H9 (cell line): Measurements from ENCODE around the gene WDR4. TPM values are rescaled to one million over a fixed set of nuclear protein-coding genes. Genes with fewer than 3 reads are reported as not detected.

Experiments
- DNase-seq: peaks from one replicate; pipeline ENCODE4 v3.0.0-alpha.2; 2017
- H2AFZ ChIP-seq: one replicate; pipeline ENCODE4 v1.6.1; 2013; ENCODE audit warnings: mild to moderate bottlenecking, low read length, control low read depth, moderate library complexity
- H2AK5ac ChIP-seq: 2 replicates; pipeline ENCODE4 v1.6.1; 2013; ENCODE audit warnings: low read length, control low read depth, mixed read lengths; ENCODE audit not compliant: insufficient read length
- H2BK120ac ChIP-seq: one replicate; pipeline ENCODE4 v1.6.1; 2013; ENCODE audit warnings: low read depth, mild to moderate bottlenecking, low read length, control low read depth, inconsistent platforms; ENCODE audit not compliant: poor library complexity, severe bottlenecking
- H2BK12ac ChIP-seq: 2 replicates; pipeline ENCODE4 v1.6.1; 2013; ENCODE audit warnings: low read length, control low read depth, mixed read lengths, low read depth; ENCODE audit not compliant: insufficient read length
- H2BK15ac ChIP-seq: 2 replicates; pipeline ENCODE4 v1.6.1; 2013; ENCODE audit warnings: low read depth, low read length, control low read depth
- H2BK20ac ChIP-seq: one replicate; pipeline ENCODE4 v1.6.1; 2013; ENCODE audit warnings: low read depth, mild to moderate bottlenecking, low read length, control low read depth, inconsistent platforms; ENCODE audit not compliant: poor library complexity, severe bottlenecking
- H2BK5ac ChIP-seq: 2 replicates; pipeline ENCODE4 v1.6.1; 2013; ENCODE audit warnings: low read length, control low read depth, mixed read lengths; ENCODE audit not compliant: insufficient read length
- H3K14ac ChIP-seq: 2 replicates; pipeline ENCODE4 v1.6.1; 2013; ENCODE audit warnings: low read length, control low read depth; ENCODE audit not compliant: insufficient read depth
- H3K18ac ChIP-seq: 2 replicates; pipeline ENCODE4 v1.6.1; 2013; ENCODE audit warnings: low read depth, mild to moderate bottlenecking, mixed read lengths, low read length, control low read depth; ENCODE audit not compliant: insufficient read length
- H3K23ac ChIP-seq: 2 replicates; pipeline ENCODE4 v1.6.1; 2013; ENCODE audit warnings: low read length, control low read depth, mixed read lengths, low read depth; ENCODE audit not compliant: insufficient read length
- H3K23me2 ChIP-seq: 2 replicates; pipeline ENCODE4 v1.6.1; 2013; ENCODE audit warnings: low read depth, mild to moderate bottlenecking, mixed read lengths, low read length, control low read depth; ENCODE audit not compliant: insufficient read length, poor library complexity, severe bottlenecking
- H3K27ac ChIP-seq: 2 replicates; pipeline ENCODE4 v1.5.1; 2013; ENCODE audit warnings: low read length, control low read depth, mixed read lengths, low read depth; ENCODE audit not compliant: insufficient read length
- H3K27me3 ChIP-seq: 2 replicates; pipeline ENCODE4 v1.6.1; 2013; ENCODE audit warnings: low read length, control low read depth, inconsistent platforms; ENCODE audit not compliant: insufficient read depth
- H3K4ac ChIP-seq: 2 replicates; pipeline ENCODE4 v1.6.1; 2013; ENCODE audit warnings: low read depth, mild to moderate bottlenecking, control low read depth, inconsistent platforms, low read length, moderate library complexity
- H3K4me1 ChIP-seq: 2 replicates; pipeline ENCODE4 v1.6.1; 2013; ENCODE audit warnings: low read length, control low read depth, inconsistent platforms; ENCODE audit not compliant: insufficient read depth
- H3K4me2 ChIP-seq: 2 replicates; pipeline ENCODE4 v1.6.1; 2013; ENCODE audit warnings: low read length, control low read depth, mixed read lengths; ENCODE audit not compliant: insufficient read length, insufficient read depth
- H3K56ac ChIP-seq: 2 replicates; pipeline ENCODE4 v1.6.1; 2013; ENCODE audit warnings: low read depth, mild to moderate bottlenecking, mixed read lengths, low read length, control low read depth; ENCODE audit not compliant: insufficient read length
- H3K79me1 ChIP-seq: 2 replicates; pipeline ENCODE4 v1.6.1; 2013; ENCODE audit warnings: low read depth, mild to moderate bottlenecking, moderate library complexity, low read length, control low read depth, inconsistent platforms; ENCODE audit not compliant: insufficient read depth, poor library complexity, severe bottlenecking
- H3K79me2 ChIP-seq: 2 replicates; pipeline ENCODE4 v1.6.1; 2013; ENCODE audit warnings: low read length, control low read depth, inconsistent platforms; ENCODE audit not compliant: insufficient read depth
- H3K9ac ChIP-seq: 2 replicates; pipeline ENCODE4 v1.6.1; 2013; ENCODE audit warnings: low read length, control low read depth, mixed read lengths; ENCODE audit not compliant: insufficient read length; ENCODE audit errors: extremely low read depth
- H3K9me3 ChIP-seq: one replicate; pipeline ENCODE4 v1.6.1; 2013; ENCODE audit warnings: low read depth, low read length, inconsistent platforms; ENCODE audit not compliant: control insufficient read depth
- H3T11ph ChIP-seq: one replicate; pipeline ENCODE4 v1.6.1; 2013; ENCODE audit warnings: mild to moderate bottlenecking, low read length, control low read depth, inconsistent platforms
- H4K20me1 ChIP-seq: one replicate; pipeline ENCODE4 v1.6.1; 2013; ENCODE audit not compliant: control insufficient read depth, insufficient read length, insufficient read depth
- H4K5ac ChIP-seq: 2 replicates; pipeline ENCODE4 v1.6.1; 2013; ENCODE audit warnings: low read depth, mild to moderate bottlenecking, mixed read lengths, low read length, control low read depth; ENCODE audit not compliant: insufficient read length
- H4K8ac ChIP-seq: replicated peaks from 2 replicates; pipeline ENCODE4 v1.6.1; 2013; ENCODE audit warnings: low read length, control low read depth, mixed read lengths, low read depth; ENCODE audit not compliant: insufficient read length
- H4K91ac ChIP-seq: 2 replicates; pipeline ENCODE4 v1.6.1; 2013; ENCODE audit warnings: low read depth, mild to moderate bottlenecking, moderate library complexity, mixed read lengths, low read length, control low read depth; ENCODE audit not compliant: insufficient read length
- H3K27ac Mint-ChIP-seq, 3 experiments: 2 replicates in 2 of 3; 3 replicates in 1 of 3; pipeline ENCODE4 v1.8.0; 2020 to 2021; ENCODE audit warnings: mixed read lengths in 3 of 3, mild to moderate bottlenecking in 1 of 3, moderate library complexity in 1 of 3
- H3K27me3 Mint-ChIP-seq: 2 replicates; pipeline ENCODE4 v1.8.0; 2021; ENCODE audit warnings: low read depth, mild to moderate bottlenecking, moderate library complexity, mixed read lengths
- H3K36me3 Mint-ChIP-seq, 3 experiments: 2 replicates in 2 of 3; 3 replicates in 1 of 3; pipeline ENCODE4 v1.8.0; 2020 to 2021; ENCODE audit warnings: low read depth in 3 of 3, mixed read lengths in 3 of 3; ENCODE audit not compliant: insufficient read depth in 1 of 3
- H3K4me1 Mint-ChIP-seq, 2 experiments: 2 replicates each; pipeline ENCODE4 v1.8.0; 2020; ENCODE audit warnings: mixed read lengths in 2 of 2
- H3K4me3 Mint-ChIP-seq, 2 experiments: 2 replicates in 1 of 2; 3 replicates in 1 of 2; pipeline ENCODE4 v1.8.0; 2020 to 2021; ENCODE audit warnings: mild to moderate bottlenecking in 2 of 2, mixed read lengths in 2 of 2, moderate library complexity in 1 of 2
- H3K9me3 Mint-ChIP-seq, 2 experiments: 2 replicates in 1 of 2; 3 replicates in 1 of 2; pipeline ENCODE4 v1.8.0; 2020; ENCODE audit warnings: mild to moderate bottlenecking in 2 of 2, mixed read lengths in 2 of 2, moderate library complexity in 1 of 2
- WGBS: extraction: QIAGEN DNeasy Blood & Tissue Kit; methylation state at CpG from one replicate; pipeline ENCODE4 v1.1.7; 2013; ENCODE audit warnings: missing lambda C conversion rate, low lambda C conversion rate, mixed read lengths; ENCODE audit not compliant: insufficient read length; ENCODE audit errors: extremely low coverage; 5-methylcytosine and 5-hydroxymethylcytosine counted together
- total RNA-seq: library from RNA; stranded (reverse); gene quantifications from 2 replicates; pipeline ENCODE4 v1.2.1, GENCODE V29; 2021
- TF ChIP-seq, protein P1 (sequence below): fragments of 200-600 bp; sonication (generic); conservative IDR thresholded peaks from 3 replicates; pipeline ENCODE4 v1.8.0; 2021; ENCODE audit warnings: antibody characterized with exemption, mild to moderate bottlenecking

WDR4 gene
- total RNA-seq, 1 experiment from 2014 or later = 54.4 TPM

DNA sequence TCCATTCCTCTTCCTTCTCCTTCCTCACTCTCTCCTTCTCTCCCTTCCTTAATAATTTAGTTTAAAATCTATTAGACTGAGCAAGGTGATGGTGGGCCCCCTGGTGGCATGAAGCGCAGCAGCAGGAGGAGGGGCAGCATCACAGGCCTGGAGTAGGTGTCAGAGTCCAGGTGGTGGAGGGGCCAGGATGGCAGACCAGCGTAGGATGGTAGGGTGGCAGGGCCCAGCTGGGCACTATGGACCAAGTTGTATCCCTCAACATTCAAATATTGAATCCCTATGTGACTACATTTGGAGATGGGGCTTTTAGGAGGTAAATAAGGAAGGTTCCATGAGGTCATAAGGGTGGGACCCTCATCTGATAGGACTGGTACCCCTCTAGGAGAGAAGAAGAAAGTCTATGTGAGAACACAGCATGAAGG, 61.0 kb downstream of the WDR4 start:
- H2BK12ac ChIP-seq = no peak overlapping the region
- H3K4me2 ChIP-seq = no peak overlapping the region
- peaks cover 38 to 40% of the 10 kb centered on the region in 2 experiments for H3K9me3 Mint-ChIP-seq
- TF ChIP-seq, protein P1, sequence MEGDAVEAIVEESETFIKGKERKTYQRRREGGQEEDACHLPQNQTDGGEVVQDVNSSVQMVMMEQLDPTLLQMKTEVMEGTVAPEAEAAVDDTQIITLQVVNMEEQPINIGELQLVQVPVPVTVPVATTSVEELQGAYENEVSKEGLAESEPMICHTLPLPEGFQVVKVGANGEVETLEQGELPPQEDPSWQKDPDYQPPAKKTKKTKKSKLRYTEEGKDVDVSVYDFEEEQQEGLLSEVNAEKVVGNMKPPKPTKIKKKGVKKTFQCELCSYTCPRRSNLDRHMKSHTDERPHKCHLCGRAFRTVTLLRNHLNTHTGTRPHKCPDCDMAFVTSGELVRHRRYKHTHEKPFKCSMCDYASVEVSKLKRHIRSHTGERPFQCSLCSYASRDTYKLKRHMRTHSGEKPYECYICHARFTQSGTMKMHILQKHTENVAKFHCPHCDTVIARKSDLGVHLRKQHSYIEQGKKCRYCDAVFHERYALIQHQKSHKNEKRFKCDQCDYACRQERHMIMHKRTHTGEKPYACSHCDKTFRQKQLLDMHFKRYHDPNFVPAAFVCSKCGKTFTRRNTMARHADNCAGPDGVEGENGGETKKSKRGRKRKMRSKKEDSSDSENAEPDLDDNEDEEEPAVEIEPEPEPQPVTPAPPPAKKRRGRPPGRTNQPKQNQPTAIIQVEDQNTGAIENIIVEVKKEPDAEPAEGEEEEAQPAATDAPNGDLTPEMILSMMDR = peak; percentile 93
- DNase-seq = peak; percentile 63
- H3K79me2 ChIP-seq = no peaks in the 10 kb centered on the region
- H2AFZ ChIP-seq = no peak overlapping the region
- H3K18ac ChIP-seq = no peak overlapping the region
- H3T11ph ChIP-seq = no peak overlapping the region
- H2BK15ac ChIP-seq = no peak overlapping the region
- H3K27ac Mint-ChIP-seq = no peak overlapping the region
- H3K14ac ChIP-seq = no peak overlapping the region
- no peak overlapping the region for H4K8ac ChIP-seq
- no peak overlapping the region for H3K23ac ChIP-seq
- no CpG with 5 or more reads among the region's 2 CpGs for WGBS
- H4K20me1 ChIP-seq = no peaks in the 10 kb centered on the region
- H3K27ac ChIP-seq = no peak overlapping the region
- H3K56ac ChIP-seq = no peak overlapping the region
- H3K23me2 ChIP-seq = no peaks in the 10 kb centered on the region
- H4K91ac ChIP-seq = no peak overlapping the region
- H4K5ac ChIP-seq = no peak overlapping the region
- H3K4me1 ChIP-seq = no peaks in the 10 kb centered on the region; the same call in 1 of the 2 replicates
- peaks cover 0 to 2% of the 10 kb centered on the region in 2 experiments; a peak in 2 of 4 replicates for H3K4me1 Mint-ChIP-seq
- H3K27me3 Mint-ChIP-seq = peaks cover 6% of the 10 kb centered on the region
- no peak overlapping the region for H3K4ac ChIP-seq
- peaks cover 13 to 25% (median 15%) of the 10 kb centered on the region in 3 experiments for H3K36me3 Mint-ChIP-seq
- H2AK5ac ChIP-seq = no peak overlapping the region
- H2BK120ac ChIP-seq = no peak overlapping the region
- peaks cover 22% of the 10 kb centered on the region for H3K9me3 ChIP-seq
- H3K79me1 ChIP-seq = no peaks in the 10 kb centered on the region
- H3K9ac ChIP-seq = no peak overlapping the region
- no peak overlapping the region for H2BK5ac ChIP-seq
- H3K27me3 ChIP-seq = no peaks in the 10 kb centered on the region
- H3K4me3 Mint-ChIP-seq = no peak overlapping the region; a peak in 1 of 5 replicates
- no peak overlapping the region for H2BK20ac ChIP-seq
